DND-41 (cell line): Measurements from ENCODE around the gene PTGER1.
"Not testable (repeated sequence)": the region's sequence is repeated elsewhere in the genome, so short reads cannot be mapped to it uniquely, and the experiment has no call there.

Experiments used
- ATAC-seq: fragments of 200-7000 bp; cut with Tn5 transposase; 3 replicates; pipeline ENCODE4 v1.9.1; 2021; ENCODE audit warnings: low read depth; ENCODE audit not compliant: insufficient read depth
- DNase-seq: peaks from one replicate; pipeline ENCODE4 v3.0.0-alpha.2; 2020
- H2AFZ ChIP-seq: 2 replicates; pipeline ENCODE4 v1.6.0; 2012; ENCODE audit warnings: low read depth, low read length
- H3K27ac ChIP-seq: 2 replicates; pipeline ENCODE4 v1.5.1; 2012; ENCODE audit warnings: low read length, inconsistent platforms
- H3K27me3 ChIP-seq: fragments of 200-600 bp; sonication (generic); 2 replicates; pipeline ENCODE4 v1.6.0; 2012; ENCODE audit warnings: low read length, mild to moderate bottlenecking, inconsistent platforms; ENCODE audit not compliant: insufficient read depth, poor library complexity
- H3K36me3 ChIP-seq: 2 replicates; pipeline ENCODE4 v1.5.1; 2012; ENCODE audit warnings: low read length, inconsistent platforms; ENCODE audit not compliant: insufficient read depth
- H3K4me1 ChIP-seq: 2 replicates; pipeline ENCODE4 v1.5.1; 2012; ENCODE audit warnings: mild to moderate bottlenecking, low read length; ENCODE audit not compliant: insufficient read depth
- H3K4me2 ChIP-seq: 2 replicates; pipeline ENCODE4 v1.6.0; 2012; ENCODE audit warnings: mild to moderate bottlenecking, moderate library complexity, low read length, inconsistent platforms; ENCODE audit not compliant: insufficient read depth
- H3K4me3 ChIP-seq, 2 experiments: fragments of 200-600 bp in 1 of 2; shearing (Covaris generic) in 1 of 2; 2 replicates each; pipeline ENCODE4 v1.5.1; 2012 to 2016; ENCODE audit warnings: inconsistent platforms in 2 of 2, low read length in 2 of 2, mild to moderate bottlenecking in 2 of 2, low read depth in 1 of 2, moderate library complexity in 1 of 2
- H3K79me2 ChIP-seq: 2 replicates; pipeline ENCODE4 v1.6.0; 2012; ENCODE audit warnings: low read length, inconsistent platforms; ENCODE audit not compliant: insufficient read depth
- H3K9ac ChIP-seq: 2 replicates; pipeline ENCODE4 v1.6.0; 2012; ENCODE audit warnings: low read depth, mild to moderate bottlenecking, inconsistent platforms, low read length, moderate library complexity
- H3K9me3 ChIP-seq: 2 replicates; pipeline ENCODE4 v1.5.1; 2012; ENCODE audit warnings: low read length, moderate library complexity, mild to moderate bottlenecking, inconsistent platforms; ENCODE audit not compliant: insufficient read depth, severe bottlenecking
- H4K20me1 ChIP-seq: 2 replicates; pipeline ENCODE4 v1.6.0; 2012; ENCODE audit warnings: low read length; ENCODE audit not compliant: insufficient read depth
- CTCF ChIP-seq: IDR thresholded peaks from 2 replicates; pipeline ENCODE4 v1.5.1; 2012; ENCODE audit warnings: borderline replicate concordance, low read length, moderate library complexity, mild to moderate bottlenecking; ENCODE audit not compliant: poor library complexity, severe bottlenecking; ENCODE audit errors: extremely low read depth
- EZH2 ChIP-seq: IDR thresholded peaks from 3 replicates; pipeline ENCODE4 v1.6.1; 2012; ENCODE audit warnings: borderline replicate concordance, low read depth, mild to moderate bottlenecking, moderate library complexity, low read length, inconsistent platforms; ENCODE audit not compliant: severe bottlenecking

PTGER1 gene

GRCh38 chr19:14510311-14511228 lies 35.4 kb upstream of the PTGER1 start:
- Histone ChIP-seq H2AFZ (no peak overlapping the region), H3K4me3 (no peak overlapping the region), H3K27me3 (no peaks in the 10 kb centered on the region), H3K4me2 (no peak overlapping the region), H3K27ac (no peak overlapping the region), H3K9me3 (no peaks in the 10 kb centered on the region), H4K20me1 (peaks cover 16% of the 10 kb centered on the region), H3K36me3 (peaks cover 15% of the 10 kb centered on the region), H3K79me2 (peaks cover 11% of the 10 kb centered on the region), H3K9ac (no peak overlapping the region), H3K4me1 (peaks cover 37% of the 10 kb centered on the region)
- no peak for DNase-seq
- TF ChIP-seq EZH2 (no peak), CTCF (no peak)
- ATAC-seq: no peak

GRCh38 chr19:14507704-14508542 lies 32.8 kb upstream of the PTGER1 start:
- H3K27ac ChIP-seq: no peak overlapping the region; the same call in 1 of the 2 replicates
- ATAC-seq (no peak), DNase-seq (no peak)
- H3K79me2 ChIP-seq: no peaks in the 10 kb centered on the region
- H3K36me3 ChIP-seq: no peaks in the 10 kb centered on the region
- no peaks in the 10 kb centered on the region; the same call in 1 of the 2 replicates for H4K20me1 ChIP-seq
- peaks cover 25% of the 10 kb centered on the region for H3K4me1 ChIP-seq
- no peaks in the 10 kb centered on the region for H3K27me3 ChIP-seq
- H3K9ac ChIP-seq: no peak overlapping the region
- no peak overlapping the region for H3K4me2 ChIP-seq
- no peak overlapping the region for H3K4me3 ChIP-seq
- TF ChIP-seq EZH2 (no peak), CTCF (no peak)
- H3K9me3 ChIP-seq: no peaks in the 10 kb centered on the region
- H2AFZ ChIP-seq: no peak overlapping the region

- no peaks in the 10 kb centered on the region for H3K79me2 ChIP-seq
- no peaks in the 10 kb centered on the region for H3K27me3 ChIP-seq
- H3K9me3 ChIP-seq: no peaks in the 10 kb centered on the region
- peak overlapping the region; percentile 63 for H3K27ac ChIP-seq
- no peaks in the 10 kb centered on the region for H4K20me1 ChIP-seq
- H3K9ac ChIP-seq: 0 out of 2 replicates have a peak overlapping the region, but pooled peaks have one; percentile 5
- peak; percentile 67 for DNase-seq
- 0 out of 2 replicates have a peak overlapping the region, but pooled peaks have one; percentile 1 for H2AFZ ChIP-seq
- peak; percentile 48 for ATAC-seq
- H3K36me3 ChIP-seq: no peaks in the 10 kb centered on the region
- H3K4me1 ChIP-seq: peaks cover 25% of the 10 kb centered on the region
- H3K4me3 ChIP-seq: no peak overlapping the region
- no peak overlapping the region for H3K4me2 ChIP-seq
- TF ChIP-seq CTCF (peak; percentile 76), EZH2 (no peak)
Measured at GRCh38 chr19:14505488-14506239, 30.5 kb upstream of the PTGER1 start.

- not testable (repeated sequence) for H3K4me3 ChIP-seq, H3K36me3 ChIP-seq, DNase-seq, H3K27me3 ChIP-seq, H3K9me3 ChIP-seq, H3K9ac ChIP-seq, H4K20me1 ChIP-seq, H2AFZ ChIP-seq, H3K79me2 ChIP-seq, ATAC-seq, H3K27ac ChIP-seq, H3K4me2 ChIP-seq
- peaks cover 25% of the 10 kb centered on the region for H3K4me1 ChIP-seq
Measured at GRCh38 chr19:14504575-14504974, 29.4 kb upstream of the PTGER1 start.
